Activated CD8-positive, alpha-beta T cell treated with anti-CD3 and anti-CD28 coated beads for 36 hours (primary cell): ENCODE data around the gene CFAP20DC. TPM values are rescaled to one million over a fixed set of nuclear protein-coding genes. Genes with fewer than 3 reads are reported as not detected.

Experiments
- ATAC-seq: fragments of 200-7000 bp; cut with Tn5 transposase; one replicate; pipeline ENCODE4 v1.10.0; 2021; ENCODE audit warnings: mild to moderate bottlenecking, moderate library complexity
- CTCF ChIA-PET: fragments of 350-600 bp; sonication (Branson Sonifier 250); formaldehyde crosslinking; loops from one replicate; lab custom pipeline; 2021; ENCODE audit warnings: antibody characterized with exemption; lab: Charles Lee
- POLR2A ChIA-PET: fragments of 350-600 bp; sonication (Branson Sonifier 250); formaldehyde crosslinking; loops from one replicate; lab custom pipeline; 2021; ENCODE audit warnings: antibody characterized with exemption; lab: Charles Lee
- DNase-seq: peaks from one replicate; pipeline ENCODE4 v3.0.0-alpha.2; 2020
- H3K27ac Mint-ChIP-seq: one replicate; pipeline ENCODE4 v1.8.0; 2021; ENCODE audit warnings: mild to moderate bottlenecking, mixed read lengths
- H3K27me3 Mint-ChIP-seq: one replicate; pipeline ENCODE4 v1.8.0; 2021; ENCODE audit warnings: mixed read lengths
- H3K36me3 Mint-ChIP-seq: one replicate; pipeline ENCODE4 v1.8.0; 2021; ENCODE audit warnings: low read depth, mixed read lengths
- H3K4me1 Mint-ChIP-seq: one replicate; pipeline ENCODE4 v1.8.0; 2021; ENCODE audit warnings: low read depth, mixed read lengths
- H3K4me3 Mint-ChIP-seq: one replicate; pipeline ENCODE4 v1.8.0; 2021; ENCODE audit warnings: mild to moderate bottlenecking, moderate library complexity, mixed read lengths
- H3K9me3 Mint-ChIP-seq: one replicate; pipeline ENCODE4 v1.8.0; 2021; ENCODE audit warnings: mixed read lengths
- CTCF ChIP-seq: fragments of 200-600 bp; IDR thresholded peaks from one replicate; pipeline ENCODE4 v1.8.0; 2022; ENCODE audit warnings: antibody characterized with exemption, mild to moderate bottlenecking
- intact Hi-C: fragments of 100-400 bp; cut with micrococcal nuclease; formaldehyde crosslinking; loops from one replicate; pipeline ENCODE4 v1.10.0; 2022
- total RNA-seq, 2 experiments: library from RNA; stranded (reverse); gene quantifications; one replicate each; pipeline ENCODE4 v1.2.3, GENCODE V29; 2021

CFAP20DC gene
- total RNA-seq, 2 experiments from 2014 or later: 1.4 to 1.5 TPM

GRCh38 chr3:58868097-58868779 is 181.6 kb downstream of the CFAP20DC start:
- peaks cover 4% of the 10 kb centered on the region for H3K27me3 Mint-ChIP-seq
- intact Hi-C loops: no loop called here
- ChIA-PET CTCF (no interaction called here), POLR2A (no interaction called here)
- H3K9me3 Mint-ChIP-seq: no peaks in the 10 kb centered on the region
- H3K36me3 Mint-ChIP-seq: no peaks in the 10 kb centered on the region
- ATAC-seq (no peak), DNase-seq (no peak)
- no peak overlapping the region for H3K4me3 Mint-ChIP-seq
- H3K27ac Mint-ChIP-seq: no peak overlapping the region
- no peak for TF ChIP-seq CTCF
- no peaks in the 10 kb centered on the region for H3K4me1 Mint-ChIP-seq

GRCh38 chr3:58867621-58868020 is 182.2 kb downstream of the CFAP20DC start:
- Mint-ChIP-seq H3K27me3 (peaks cover 4% of the 10 kb centered on the region), H3K4me3 (no peak overlapping the region), H3K4me1 (no peaks in the 10 kb centered on the region), H3K27ac (no peak overlapping the region), H3K36me3 (no peaks in the 10 kb centered on the region), H3K9me3 (no peaks in the 10 kb centered on the region)
- CTCF ChIA-PET: no interaction called here
- DNase-seq: no peak
- POLR2A ChIA-PET: no interaction called here
- intact Hi-C loops: no loop called here
- no peak for ATAC-seq
- TF ChIP-seq CTCF: no peak

- DNase-seq: no peak
- Mint-ChIP-seq H3K4me1 (no peaks in the 10 kb centered on the region), H3K27me3 (peaks cover 6% of the 10 kb centered on the region), H3K9me3 (no peaks in the 10 kb centered on the region), H3K4me3 (no peak overlapping the region), H3K27ac (no peak overlapping the region), H3K36me3 (no peaks in the 10 kb centered on the region)
- ChIA-PET POLR2A (no interaction called here), CTCF (no interaction called here)
- TF ChIP-seq CTCF: no peak
- intact Hi-C loops: no loop called here
- no peak for ATAC-seq
These were observed 183.7 kb downstream of the CFAP20DC start for GRCh38 chr3:58866079-58866478.

GRCh38 chr3:58864480-58864879 is 185.3 kb downstream of the CFAP20DC start:
- H3K4me1 Mint-ChIP-seq: no peaks in the 10 kb centered on the region
- no peak for ATAC-seq
- no peak overlapping the region for H3K27ac Mint-ChIP-seq
- no peak overlapping the region for H3K4me3 Mint-ChIP-seq
- no peak for TF ChIP-seq CTCF
- no peak for DNase-seq
- ChIA-PET POLR2A (no interaction called here), CTCF (no interaction called here)
- intact Hi-C loops: no loop called here
- no peaks in the 10 kb centered on the region for H3K36me3 Mint-ChIP-seq
- no peaks in the 10 kb centered on the region for H3K9me3 Mint-ChIP-seq
- H3K27me3 Mint-ChIP-seq: peaks cover 6% of the 10 kb centered on the region

GRCh38 chr3:58863206-58863605 is 186.6 kb downstream of the CFAP20DC start:
- Mint-ChIP-seq H3K27ac (no peak overlapping the region), H3K36me3 (no peaks in the 10 kb centered on the region), H3K4me1 (no peaks in the 10 kb centered on the region), H3K4me3 (no peak overlapping the region), H3K9me3 (no peaks in the 10 kb centered on the region), H3K27me3 (peaks cover 4% of the 10 kb centered on the region)
- ChIA-PET CTCF (no interaction called here), POLR2A (no interaction called here)
- DNase-seq (no peak), ATAC-seq (no peak)
- TF ChIP-seq CTCF: no peak
- intact Hi-C loops: no loop called here
